DND-41 (cell line): ENCODE data around the gene GPR63.

Experiments
- CTCF ChIP-seq: IDR thresholded peaks from 2 replicates; pipeline ENCODE4 v1.5.1; 2012; ENCODE audit warnings: borderline replicate concordance, low read length, moderate library complexity, mild to moderate bottlenecking; ENCODE audit not compliant: poor library complexity, severe bottlenecking; ENCODE audit errors: extremely low read depth
- EZH2 ChIP-seq: IDR thresholded peaks from 3 replicates; pipeline ENCODE4 v1.6.1; 2012; ENCODE audit warnings: borderline replicate concordance, low read depth, mild to moderate bottlenecking, moderate library complexity, low read length, inconsistent platforms; ENCODE audit not compliant: severe bottlenecking

- TF ChIP-seq CTCF (no peak), EZH2 (no peak)
These were observed 39.7 kb upstream of the GPR63 start for GRCh38 chr6:96876886-96877545.
